Neural progenitor cell (in vitro differentiated cells): ENCODE results near the gene RMP24.
"Not testable (repeated sequence)": the region's sequence is repeated elsewhere in the genome, so short reads cannot be mapped to it uniquely, and the experiment has no call there.

Source experiments
- DNase-seq: peaks from one replicate; pipeline ENCODE4 v3.0.0-alpha.2; 2016; ENCODE audit warnings: low spot score
- H2AFZ ChIP-seq: fragments of 200-600 bp; sonication (generic); replicated peaks from 2 replicates; pipeline ENCODE4 v1.6.1; 2016; ENCODE audit warnings: antibody characterized with exemption
- H3F3A ChIP-seq: fragments of 200-600 bp; sonication (generic); 2 replicates; pipeline ENCODE4 v1.6.1; 2016; ENCODE audit warnings: antibody characterized with exemption, low read depth
- H3K27ac ChIP-seq: fragments of 200-600 bp; sonication (generic); 2 replicates; pipeline ENCODE4 v1.5.1; 2016; ENCODE audit warnings: mild to moderate bottlenecking
- H3K27me3 ChIP-seq: fragments of 200-600 bp; sonication (generic); 2 replicates; pipeline ENCODE4 v1.6.1; 2016; ENCODE audit warnings: mild to moderate bottlenecking, moderate library complexity
- H3K36me3 ChIP-seq: fragments of 200-600 bp; sonication (generic); 2 replicates; pipeline ENCODE4 v1.5.1; 2016
- H3K4me1 ChIP-seq: fragments of 200-600 bp; sonication (generic); 2 replicates; pipeline ENCODE4 v1.6.1; 2016; ENCODE audit warnings: mixed run types
- H3K4me2 ChIP-seq: fragments of 200-600 bp; sonication (generic); 2 replicates; pipeline ENCODE4 v1.6.1; 2016
- H3K4me3 ChIP-seq: fragments of 200-600 bp; sonication (generic); 2 replicates; pipeline ENCODE4 v1.5.1; 2016
- H3K79me2 ChIP-seq: fragments of 200-600 bp; sonication (generic); 2 replicates; pipeline ENCODE4 v1.6.1; 2016; ENCODE audit warnings: low read depth
- H3K9ac ChIP-seq: fragments of 200-600 bp; sonication (generic); 2 replicates; pipeline ENCODE4 v1.6.1; 2016
- H3K9me3 ChIP-seq: fragments of 200-600 bp; sonication (generic); 2 replicates; pipeline ENCODE4 v1.5.1; 2016; ENCODE audit warnings: low read depth
- H4K20me1 ChIP-seq: fragments of 200-600 bp; sonication (generic); 2 replicates; pipeline ENCODE4 v1.6.1; 2016; ENCODE audit warnings: low read depth
- H3K27ac Mint-ChIP-seq: 3 replicates; pipeline ENCODE4 v1.8.0; 2021; ENCODE audit warnings: mixed read lengths
- H3K27me3 Mint-ChIP-seq: 2 replicates; pipeline ENCODE4 v1.8.0; 2022; ENCODE audit warnings: low read depth, mild to moderate bottlenecking, inconsistent platforms, moderate library complexity, mixed read lengths; ENCODE audit not compliant: insufficient read depth
- H3K36me3 Mint-ChIP-seq: 3 replicates; pipeline ENCODE4 v1.8.0; 2021; ENCODE audit warnings: mixed read lengths
- H3K4me1 Mint-ChIP-seq: 3 replicates; pipeline ENCODE4 v1.8.0; 2021; ENCODE audit warnings: mixed read lengths
- H3K4me3 Mint-ChIP-seq: 3 replicates; pipeline ENCODE4 v1.8.0; 2021; ENCODE audit warnings: mild to moderate bottlenecking, moderate library complexity, mixed read lengths
- H3K9me3 Mint-ChIP-seq: 3 replicates; pipeline ENCODE4 v1.8.0; 2020; ENCODE audit warnings: mixed read lengths
- EZH2 ChIP-seq: fragments of 200-600 bp; sonication (generic); IDR thresholded peaks from 2 replicates; pipeline ENCODE4 v1.6.1; 2017; ENCODE audit warnings: antibody characterized with exemption, mild to moderate bottlenecking, moderate library complexity
- EZH2phosphoT487 ChIP-seq: fragments of 200-600 bp; sonication (generic); IDR thresholded peaks from 2 replicates; pipeline ENCODE4 v1.6.1; 2017; ENCODE audit warnings: antibody characterized with exemption
- TF ChIP-seq, protein P1 (sequence below): fragments of 200-600 bp; sonication (generic); IDR thresholded peaks from 2 replicates; pipeline ENCODE4 v1.5.1; 2017; ENCODE audit warnings: antibody characterized with exemption, mild to moderate bottlenecking

The RMP24 gene

DNA sequence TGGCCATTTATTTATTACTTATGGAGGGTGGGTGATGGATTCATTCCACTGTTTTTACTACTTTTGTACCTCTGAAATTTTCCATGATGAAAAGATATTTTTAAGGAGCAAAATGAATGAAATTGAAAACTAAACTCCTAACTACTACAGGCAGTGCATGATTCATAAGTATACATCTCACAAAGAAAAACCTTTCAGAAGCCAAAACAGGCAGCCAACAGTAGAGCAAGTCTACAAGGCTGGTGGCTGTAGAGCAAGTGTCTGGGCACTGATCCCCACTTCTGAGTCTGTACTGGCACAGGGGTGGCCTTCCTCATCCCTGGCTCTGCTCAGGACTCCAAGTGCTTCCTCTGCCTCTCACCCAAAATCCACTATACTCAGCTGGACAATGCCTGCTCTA lies 8.2 kb upstream of the RMP24 start:
- no peaks in the 10 kb centered on the region for H3K9me3 ChIP-seq
- Mint-ChIP-seq H3K4me1 (no peaks in the 10 kb centered on the region), H3K27ac (no peak overlapping the region), H3K4me3 (no peak overlapping the region), H3K9me3 (peaks cover 4% of the 10 kb centered on the region), H3K36me3 (no peaks in the 10 kb centered on the region), H3K27me3 (no peaks in the 10 kb centered on the region)
- no peak overlapping the region for H2AFZ ChIP-seq
- no peak for TF ChIP-seq EZH2phosphoT487
- TF ChIP-seq, protein P1, sequence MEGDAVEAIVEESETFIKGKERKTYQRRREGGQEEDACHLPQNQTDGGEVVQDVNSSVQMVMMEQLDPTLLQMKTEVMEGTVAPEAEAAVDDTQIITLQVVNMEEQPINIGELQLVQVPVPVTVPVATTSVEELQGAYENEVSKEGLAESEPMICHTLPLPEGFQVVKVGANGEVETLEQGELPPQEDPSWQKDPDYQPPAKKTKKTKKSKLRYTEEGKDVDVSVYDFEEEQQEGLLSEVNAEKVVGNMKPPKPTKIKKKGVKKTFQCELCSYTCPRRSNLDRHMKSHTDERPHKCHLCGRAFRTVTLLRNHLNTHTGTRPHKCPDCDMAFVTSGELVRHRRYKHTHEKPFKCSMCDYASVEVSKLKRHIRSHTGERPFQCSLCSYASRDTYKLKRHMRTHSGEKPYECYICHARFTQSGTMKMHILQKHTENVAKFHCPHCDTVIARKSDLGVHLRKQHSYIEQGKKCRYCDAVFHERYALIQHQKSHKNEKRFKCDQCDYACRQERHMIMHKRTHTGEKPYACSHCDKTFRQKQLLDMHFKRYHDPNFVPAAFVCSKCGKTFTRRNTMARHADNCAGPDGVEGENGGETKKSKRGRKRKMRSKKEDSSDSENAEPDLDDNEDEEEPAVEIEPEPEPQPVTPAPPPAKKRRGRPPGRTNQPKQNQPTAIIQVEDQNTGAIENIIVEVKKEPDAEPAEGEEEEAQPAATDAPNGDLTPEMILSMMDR, result no peak
- TF ChIP-seq EZH2, result no peak
- no peak overlapping the region for H3K9ac ChIP-seq
- H4K20me1 ChIP-seq, result no peaks in the 10 kb centered on the region
- no peak overlapping the region for H3K4me2 ChIP-seq
- H3K27ac ChIP-seq, result no peak overlapping the region
- no peaks in the 10 kb centered on the region for H3K79me2 ChIP-seq
- no peak overlapping the region for H3K4me3 ChIP-seq
- no peaks in the 10 kb centered on the region for H3K4me1 ChIP-seq
- H3K27me3 ChIP-seq, result no peaks in the 10 kb centered on the region
- DNase-seq, result no peak
- H3F3A ChIP-seq, result no peaks in the 10 kb centered on the region
- H3K36me3 ChIP-seq, result no peaks in the 10 kb centered on the region

GRCh38 chr18:35967866-35968265 lies 4.6 kb upstream of the RMP24 start:
- not testable (repeated sequence) for H3K4me3 Mint-ChIP-seq

GRCh38 chr18:35968278-35968880 lies 4.1 kb upstream of the RMP24 start:
- H3K9me3 Mint-ChIP-seq, result no peaks in the 10 kb centered on the region
- Histone ChIP-seq H3K79me2 (peaks cover 8% of the 10 kb centered on the region), H4K20me1 (no peaks in the 10 kb centered on the region), H3K4me2 (no peak overlapping the region), H2AFZ (no peak overlapping the region), H3K9me3 (no peaks in the 10 kb centered on the region), H3K4me3 (no peak overlapping the region), H3K9ac (no peak overlapping the region), H3K36me3 (no peaks in the 10 kb centered on the region), H3K27me3 (no peaks in the 10 kb centered on the region), H3K27ac (no peak overlapping the region), H3K4me1 (no peaks in the 10 kb centered on the region), H3F3A (peaks cover 6% of the 10 kb centered on the region)
- TF ChIP-seq, protein P1, result no peak
- TF ChIP-seq EZH2phosphoT487, result no peak
- TF ChIP-seq EZH2, result no peak
- no peak overlapping the region for H3K4me3 Mint-ChIP-seq
- H3K27ac Mint-ChIP-seq, result no peak overlapping the region
- no peaks in the 10 kb centered on the region for H3K36me3 Mint-ChIP-seq
- DNase-seq, result no peak
- no peaks in the 10 kb centered on the region for H3K27me3 Mint-ChIP-seq
- peaks cover 13% of the 10 kb centered on the region for H3K4me1 Mint-ChIP-seq

More at GRCh38 chr18:35967866-35968265, 4.6 kb upstream of the RMP24 start:
- H3K79me2 ChIP-seq, H3K4me1 ChIP-seq, H3K9me3 Mint-ChIP-seq, H3F3A ChIP-seq, H3K4me3 ChIP-seq, H3K36me3 ChIP-seq, H3K9ac ChIP-seq, H4K20me1 ChIP-seq, H3K4me1 Mint-ChIP-seq, H3K36me3 Mint-ChIP-seq, H3K27ac Mint-ChIP-seq, H3K27me3 Mint-ChIP-seq, DNase-seq, H3K27me3 ChIP-seq, H2AFZ ChIP-seq, H3K4me2 ChIP-seq, H3K27ac ChIP-seq, H3K9me3 ChIP-seq: not testable (repeated sequence)

DNA sequence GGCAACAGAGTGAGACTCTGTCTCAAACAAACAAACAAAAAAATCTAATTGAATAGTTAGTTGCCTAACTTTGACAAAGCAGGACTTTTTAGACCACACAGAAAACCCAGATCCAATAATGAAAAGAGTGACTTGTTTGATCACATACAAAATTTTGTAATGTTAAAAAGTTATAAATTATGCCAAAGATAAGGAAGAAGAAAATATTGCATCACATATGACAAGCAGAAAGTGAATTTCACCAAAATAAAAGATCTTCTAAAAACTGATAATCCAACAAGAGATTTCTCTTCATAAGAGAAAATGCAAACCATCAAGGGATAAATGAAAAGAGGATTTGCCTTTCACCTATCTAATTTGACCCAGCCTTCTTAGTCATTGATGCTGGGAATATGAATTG lies 2.8 kb upstream of the RMP24 start:
- peaks cover 6% of the 10 kb centered on the region for H3F3A ChIP-seq
- H3K4me2 ChIP-seq, result no peak overlapping the region
- H3K9ac ChIP-seq, result no peak overlapping the region
- H3K9me3 Mint-ChIP-seq, result no peaks in the 10 kb centered on the region
- H3K4me1 Mint-ChIP-seq, result peaks cover 19% of the 10 kb centered on the region
- no peak for DNase-seq
- H2AFZ ChIP-seq, result no peak overlapping the region
- H3K9me3 ChIP-seq, result no peaks in the 10 kb centered on the region
- peaks cover 2% of the 10 kb centered on the region for H3K36me3 ChIP-seq
- no peak overlapping the region for H3K4me3 ChIP-seq
- H3K36me3 Mint-ChIP-seq, result peaks cover 4% of the 10 kb centered on the region
- no peaks in the 10 kb centered on the region for H3K27me3 Mint-ChIP-seq
- no peaks in the 10 kb centered on the region for H3K27me3 ChIP-seq
- H3K27ac Mint-ChIP-seq, result no peak overlapping the region
- TF ChIP-seq EZH2, result no peak
- no peak for TF ChIP-seq EZH2phosphoT487
- TF ChIP-seq, protein P1, result no peak
- no peaks in the 10 kb centered on the region for H4K20me1 ChIP-seq
- H3K4me3 Mint-ChIP-seq, result no peak overlapping the region
- H3K4me1 ChIP-seq, result peaks cover 10% of the 10 kb centered on the region
- H3K27ac ChIP-seq, result no peak overlapping the region
- peaks cover 19% of the 10 kb centered on the region for H3K79me2 ChIP-seq
